SIG-M5 treated with dmso at 0.1 percent for 504 hours (cell line): ENCODE data around the gene TIMP3.
"Not testable (repeated sequence)": the region's sequence is repeated elsewhere in the genome, so short reads cannot be mapped to it uniquely, and the experiment has no call there.

Source experiments
- DNase-seq: peaks from one replicate; lab custom pipeline; 2025; ENCODE audit not compliant: unreplicated experiment; lab: John Stamatoyannopoulos, UW

The TIMP3 gene

DNA sequence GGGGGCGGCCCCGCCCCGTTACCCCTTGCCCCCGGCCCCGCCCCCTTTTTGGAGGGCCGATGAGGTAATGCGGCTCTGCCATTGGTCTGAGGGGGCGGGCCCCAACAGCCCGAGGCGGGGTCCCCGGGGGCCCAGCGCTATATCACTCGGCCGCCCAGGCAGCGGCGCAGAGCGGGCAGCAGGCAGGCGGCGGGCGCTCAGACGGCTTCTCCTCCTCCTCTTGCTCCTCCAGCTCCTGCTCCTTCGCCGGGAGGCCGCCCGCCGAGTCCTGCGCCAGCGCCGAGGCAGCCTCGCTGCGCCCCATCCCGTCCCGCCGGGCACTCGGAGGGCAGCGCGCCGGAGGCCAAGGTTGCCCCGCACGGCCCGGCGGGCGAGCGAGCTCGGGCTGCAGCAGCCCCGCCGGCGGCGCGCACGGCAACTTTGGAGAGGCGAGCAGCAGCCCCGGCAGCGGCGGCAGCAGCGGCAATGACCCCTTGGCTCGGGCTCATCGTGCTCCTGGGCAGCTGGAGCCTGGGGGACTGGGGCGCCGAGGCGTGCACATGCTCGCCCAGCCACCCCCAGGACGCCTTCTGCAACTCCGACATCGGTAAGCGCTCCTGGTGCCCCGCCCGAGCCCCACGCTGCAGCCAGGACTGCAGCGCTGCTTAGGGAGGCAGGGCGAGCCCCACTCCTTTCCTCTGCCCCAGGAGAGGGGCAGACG, at the start of gene TIMP3:
TIMP3 (plus strand) TSS at position 169 of the 700 bp plus-strand sequence; CDS start at position 466, 297 bp downstream.
- no peak for DNase-seq

DNA sequence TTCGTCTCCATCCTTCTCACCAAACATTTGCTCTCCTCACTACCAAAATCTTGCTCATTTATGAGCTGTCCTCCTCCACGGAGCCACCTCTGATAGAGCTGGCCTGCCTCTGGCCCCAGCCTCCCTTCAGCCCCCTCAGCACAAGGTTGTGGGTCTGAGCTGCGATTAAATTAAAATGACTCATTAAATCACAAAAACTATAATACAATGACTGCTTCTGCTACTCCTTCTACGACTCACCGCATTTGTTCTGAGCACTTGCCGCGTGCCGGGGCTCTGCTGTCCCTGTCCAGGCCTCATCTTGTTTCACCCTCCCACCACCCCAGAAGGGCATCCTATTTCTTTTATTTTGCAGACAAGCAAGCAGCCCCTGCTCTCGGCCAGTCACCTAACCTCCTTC, 49.2 kb upstream of the TIMP3 start:
- no peak for DNase-seq

DNA sequence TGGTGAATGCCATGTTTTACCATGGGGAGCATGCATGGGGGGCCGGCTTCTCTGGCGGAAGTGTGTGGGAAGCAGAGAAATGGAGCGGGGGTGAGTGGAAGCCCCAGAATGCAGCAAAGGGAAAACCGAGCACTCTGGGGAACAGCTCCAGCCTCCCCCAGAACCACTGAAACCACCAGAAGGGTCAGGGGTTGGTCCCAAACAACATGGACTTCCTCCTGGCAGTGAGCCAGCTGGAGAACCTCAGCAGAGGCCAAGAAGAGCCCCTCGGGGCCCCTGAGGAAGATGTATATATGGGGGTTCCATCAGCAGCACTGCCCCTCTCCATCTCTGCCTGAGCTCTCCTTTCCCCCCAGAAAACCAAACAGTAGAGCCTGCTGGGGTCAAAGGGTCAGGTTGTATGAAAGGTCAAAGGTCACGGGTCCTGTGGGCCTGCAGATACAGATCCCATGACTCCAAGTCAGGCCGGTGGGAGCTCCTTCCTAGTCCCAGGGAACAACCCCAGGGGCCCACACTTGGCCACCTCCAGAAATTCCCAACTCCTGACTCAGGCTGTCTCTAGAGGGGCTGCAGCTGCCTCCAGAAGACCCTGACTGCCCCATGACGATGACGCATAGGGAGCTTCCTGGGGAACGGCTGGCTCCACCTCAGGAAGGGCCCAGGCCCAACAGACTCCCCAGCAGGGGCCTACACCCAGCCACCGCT, 48.5 kb upstream of the TIMP3 start:
- no peak for DNase-seq

DNA sequence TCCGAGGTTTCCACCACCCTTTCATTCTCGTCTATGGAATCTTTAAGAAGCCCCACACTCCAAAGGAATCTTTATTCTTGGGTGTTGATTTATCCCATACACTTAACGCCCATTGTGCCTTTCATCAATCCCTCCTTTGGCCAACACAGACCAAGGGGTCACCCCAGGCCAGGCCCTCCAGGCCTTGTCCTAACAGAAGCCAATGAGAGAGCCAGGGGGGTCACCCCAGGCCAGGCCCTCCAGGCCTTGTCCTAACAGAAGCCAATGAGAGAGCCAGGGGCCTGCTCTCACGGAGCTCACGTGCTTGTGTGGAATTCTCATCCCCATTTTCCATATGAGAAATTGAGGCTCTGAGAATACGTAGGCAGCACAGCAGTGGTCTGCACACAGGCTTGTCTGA, 47.9 kb upstream of the TIMP3 start:
- DNase-seq = no peak

DNA sequence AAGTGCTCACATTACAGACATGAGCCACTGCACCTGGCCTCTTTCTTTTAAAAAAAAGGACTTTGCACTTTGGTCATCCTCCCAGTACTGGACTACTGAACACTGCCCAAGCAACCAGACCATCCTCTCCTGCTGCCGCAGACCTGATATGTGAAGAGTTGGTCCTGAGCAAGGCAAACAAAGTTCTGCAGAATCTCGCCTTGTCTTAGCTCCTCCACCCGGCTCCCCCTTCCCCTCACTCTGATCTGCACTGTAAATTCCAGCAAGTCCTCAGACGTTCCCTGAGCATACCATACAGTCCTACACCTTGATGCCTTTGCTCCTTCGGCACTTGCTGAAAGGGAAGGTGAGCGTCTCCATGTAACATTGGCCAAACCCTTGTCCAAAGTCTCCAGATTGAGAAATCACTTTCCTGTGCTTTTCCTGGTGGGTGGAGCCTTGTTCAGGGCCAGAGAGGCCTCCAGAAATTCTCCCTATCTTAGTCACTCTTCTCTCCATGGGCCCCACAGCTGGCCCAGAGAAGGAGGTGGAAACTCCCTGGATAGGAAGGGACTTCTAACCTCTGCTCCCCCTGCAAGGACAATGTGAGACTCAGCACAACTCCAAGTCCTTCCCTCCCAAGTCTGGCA, 47.0 kb upstream of the TIMP3 start:
- no peak for DNase-seq

DNA sequence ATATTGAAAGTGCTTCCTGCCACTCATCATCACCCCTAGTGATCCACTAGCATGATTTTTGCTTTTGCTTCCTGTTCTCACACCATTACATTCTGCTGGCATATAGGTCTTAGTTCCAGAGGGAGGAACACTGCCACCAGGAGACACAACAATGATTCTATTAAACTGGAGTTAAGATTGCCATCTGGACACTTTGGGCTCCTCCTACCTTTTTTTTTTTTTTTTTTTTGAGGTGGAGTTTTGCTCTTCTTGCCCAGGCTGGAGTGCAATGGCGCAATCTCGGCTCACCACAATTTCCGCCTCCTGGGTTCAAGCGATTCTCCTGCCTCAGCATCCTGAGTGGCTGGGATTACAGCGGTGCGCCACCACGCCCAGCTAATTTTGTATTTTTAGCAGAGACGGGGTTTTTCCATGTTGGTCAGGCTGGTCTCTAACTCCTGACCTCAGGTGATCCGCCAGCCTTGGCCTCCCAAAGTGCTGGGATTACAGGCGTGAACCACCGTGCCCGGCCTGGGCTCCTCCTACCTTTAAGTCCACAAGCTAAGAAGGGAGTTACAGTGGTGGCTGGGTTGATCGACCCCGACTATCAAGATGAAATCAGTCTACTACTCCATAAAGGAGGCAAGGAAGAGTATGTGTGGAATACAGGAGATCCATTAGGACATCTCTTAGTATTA, 44.3 kb upstream of the TIMP3 start:
- DNase-seq = not testable (repeated sequence)

DNA sequence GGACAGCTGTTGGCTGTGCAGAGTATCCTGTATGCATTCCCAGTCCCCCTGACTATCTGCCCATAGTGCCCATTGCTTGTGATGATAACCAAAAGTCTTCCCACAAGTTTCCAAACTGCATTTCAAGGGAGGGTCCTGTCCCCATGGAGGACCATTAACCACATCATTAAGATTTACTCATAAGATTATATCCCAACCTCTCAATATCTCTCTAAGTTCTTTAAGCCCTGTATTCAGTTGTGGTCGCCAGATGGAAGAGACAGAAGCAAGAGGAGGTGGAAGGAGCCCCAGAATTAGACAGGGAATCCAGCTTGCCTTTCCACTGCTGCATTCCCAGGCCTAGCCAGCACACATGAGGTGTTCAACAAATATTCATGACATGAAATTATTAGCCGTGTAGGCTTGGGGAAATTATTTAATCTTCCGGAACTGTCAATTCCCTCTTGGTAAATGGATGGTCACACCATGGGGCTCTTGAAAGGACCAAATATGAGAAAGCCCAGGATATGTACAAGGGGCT, 42.6 kb upstream of the TIMP3 start:
- DNase-seq = no peak

DNA sequence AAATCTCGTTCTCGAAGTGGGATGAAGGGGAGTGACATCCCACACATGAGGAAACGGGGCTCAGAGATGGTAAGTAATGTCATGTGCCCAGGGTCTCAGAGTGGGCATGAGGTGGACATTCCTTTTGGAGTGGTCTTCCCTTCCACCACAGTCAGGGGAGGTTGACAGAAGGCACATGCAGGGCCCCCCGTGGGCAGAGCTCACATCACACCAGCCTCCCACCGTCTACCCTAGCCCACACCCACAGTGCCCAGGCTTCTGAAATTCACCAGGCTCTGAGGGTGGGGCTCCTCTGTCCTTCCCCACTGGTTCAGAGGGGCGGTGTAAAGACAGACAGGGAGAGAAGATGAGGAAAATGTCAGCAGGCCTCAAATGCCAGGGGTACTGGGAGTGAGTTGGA, 41.1 kb upstream of the TIMP3 start:
- DNase-seq = no peak

DNA sequence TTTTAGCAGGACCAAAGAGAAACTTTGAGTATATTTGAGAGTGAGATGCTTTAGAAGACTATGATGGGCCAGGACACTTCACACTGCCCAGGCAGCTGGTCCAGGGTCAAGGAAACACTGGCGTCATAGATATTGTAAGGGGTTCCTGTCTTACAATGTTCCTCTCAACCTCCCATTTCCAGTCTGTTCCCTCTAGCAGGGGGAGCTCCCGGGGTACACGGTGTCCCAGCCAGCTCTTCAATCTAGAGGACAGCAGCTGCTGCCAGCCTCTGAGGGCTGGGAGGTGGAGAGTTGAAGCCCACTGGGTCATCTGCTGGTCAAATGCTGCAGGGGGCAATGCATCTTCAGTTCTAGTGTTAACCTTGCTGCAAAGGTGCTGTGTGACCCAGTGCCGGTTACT, 40.7 kb upstream of the TIMP3 start:
- no peak for DNase-seq

DNA sequence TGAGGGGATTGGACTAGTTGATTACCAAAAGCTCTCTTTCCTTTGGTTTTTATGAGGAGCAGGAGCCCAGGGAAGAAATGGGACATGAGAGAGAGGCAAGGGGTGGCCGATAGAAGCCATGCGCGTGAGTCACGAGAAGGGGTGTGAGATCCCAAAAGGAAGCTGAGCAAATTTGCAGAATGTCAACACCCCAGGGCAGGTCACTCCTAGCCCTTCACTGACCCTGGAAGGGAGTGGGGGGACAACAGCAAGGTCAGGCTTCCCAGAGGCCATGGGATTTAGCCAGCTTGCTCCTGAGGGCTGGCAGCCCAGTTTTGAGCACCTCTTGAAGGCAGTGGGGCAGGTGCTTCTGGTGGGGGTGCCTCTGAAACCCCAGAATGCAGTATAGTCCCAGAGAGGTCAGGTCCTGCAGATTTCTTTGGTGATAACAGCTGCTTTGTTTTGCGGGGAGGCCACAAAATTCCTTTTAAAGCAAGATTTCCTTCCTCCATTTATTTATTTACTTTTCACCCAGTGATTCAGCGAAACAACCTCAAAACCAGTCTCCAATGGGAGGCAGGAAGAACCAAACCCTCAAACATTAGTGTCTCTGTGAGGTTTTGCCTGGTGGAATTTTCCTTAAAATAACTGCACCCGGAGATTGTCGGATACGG, 40.1 kb upstream of the TIMP3 start:
- no peak for DNase-seq

DNA sequence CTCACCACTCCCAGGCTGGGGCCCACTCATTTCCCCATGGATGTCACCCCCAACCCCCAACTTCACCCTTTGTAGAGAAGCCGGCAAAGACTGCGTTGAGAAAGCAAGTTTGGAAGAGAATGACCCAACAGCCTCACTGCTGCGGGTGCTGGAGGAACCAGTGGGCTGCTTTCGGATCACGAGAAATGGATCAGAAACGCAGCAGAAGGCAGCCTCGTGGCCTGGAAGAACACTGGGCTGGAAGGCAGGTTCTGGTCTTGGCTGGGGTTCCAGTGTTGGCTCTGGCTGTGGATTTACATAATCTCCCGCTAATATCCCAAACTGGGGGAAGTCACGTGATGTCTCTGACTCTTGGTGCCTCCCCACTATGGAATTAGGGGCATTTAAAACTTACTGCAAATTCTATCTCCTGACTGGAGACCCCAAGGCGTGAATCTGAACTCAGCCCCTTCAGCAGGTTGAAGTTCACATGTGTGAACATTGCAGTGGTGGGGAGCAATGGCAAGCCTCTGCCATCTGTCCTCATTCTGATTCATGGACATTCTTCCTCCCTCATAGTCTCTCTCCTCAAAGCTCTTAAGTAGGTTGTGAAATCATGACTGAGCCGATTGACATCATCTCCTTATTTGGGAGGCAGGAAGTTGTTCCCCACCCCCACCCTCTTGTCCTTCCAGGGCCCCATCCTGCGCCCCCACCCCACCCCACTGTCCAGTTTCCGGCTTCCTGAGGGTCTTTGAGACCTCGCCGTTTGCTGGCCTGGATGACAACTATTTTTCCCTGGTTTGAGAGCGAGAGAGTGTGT, 37.0 kb upstream of the TIMP3 start:
- DNase-seq = peak; percentile 32

DNA sequence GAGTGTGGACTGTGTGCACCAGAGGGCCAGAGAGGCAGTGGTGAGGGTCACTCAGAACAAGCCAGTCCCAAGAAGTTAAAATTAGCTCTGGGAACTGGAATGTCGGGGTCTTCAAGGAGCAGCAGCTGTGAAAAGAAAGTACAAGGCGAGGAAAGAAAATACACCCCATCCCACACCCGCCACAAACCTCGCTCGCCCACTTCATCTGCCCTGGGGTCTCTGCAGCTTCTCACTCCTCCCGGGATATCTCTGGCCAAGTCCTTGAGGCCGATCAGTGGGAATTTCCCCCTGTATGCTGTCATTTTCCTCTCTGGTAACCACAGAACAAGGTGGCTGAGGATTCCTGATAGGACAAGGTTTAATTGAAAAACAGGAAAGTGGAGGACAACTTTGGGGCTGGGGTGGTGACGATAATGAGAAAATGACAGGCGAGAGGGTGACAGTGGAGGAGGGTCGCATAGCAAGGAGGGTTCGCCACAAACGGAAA, 36.3 kb upstream of the TIMP3 start:
- no peak for DNase-seq

DNA sequence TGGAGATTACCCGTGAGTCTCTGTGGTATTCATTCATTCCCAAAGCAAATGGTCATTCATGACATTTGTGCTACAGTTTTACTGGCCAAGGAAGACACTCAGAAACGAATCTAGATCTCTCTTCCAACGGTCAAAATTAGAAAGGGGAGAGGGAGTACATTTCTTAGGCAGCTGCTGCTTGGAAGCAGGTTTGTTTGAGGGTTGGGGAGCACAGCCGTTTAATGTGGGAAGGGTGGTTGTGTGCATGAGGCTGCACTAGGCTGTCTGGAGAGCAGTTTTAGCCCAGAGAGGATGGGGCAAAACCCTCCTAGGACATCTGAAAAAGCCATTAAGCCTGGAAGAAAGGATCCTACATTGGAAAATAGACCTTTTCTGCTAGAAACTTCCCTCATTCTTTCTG, 29.7 kb upstream of the TIMP3 start:
- DNase-seq = no peak

DNA sequence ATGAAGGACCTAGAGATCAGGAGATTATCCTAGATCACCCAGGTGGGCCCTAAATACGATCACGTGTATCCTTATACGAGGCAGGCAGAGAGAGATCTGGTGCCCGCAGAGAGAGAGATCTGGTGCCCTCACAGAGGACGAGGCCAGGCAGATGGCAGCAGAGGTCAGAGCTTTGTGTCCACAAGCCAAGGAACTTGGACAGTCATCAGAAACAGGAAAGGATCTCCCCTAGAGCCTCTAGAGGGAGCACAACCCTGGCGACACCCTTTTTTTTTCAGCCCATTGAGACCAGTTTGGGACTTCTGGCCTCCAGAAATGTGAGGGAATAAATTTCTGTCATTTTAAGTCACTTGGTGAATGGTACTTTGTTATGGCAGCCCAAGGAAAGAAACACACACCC, 25.5 kb upstream of the TIMP3 start:
- DNase-seq = no peak

DNA sequence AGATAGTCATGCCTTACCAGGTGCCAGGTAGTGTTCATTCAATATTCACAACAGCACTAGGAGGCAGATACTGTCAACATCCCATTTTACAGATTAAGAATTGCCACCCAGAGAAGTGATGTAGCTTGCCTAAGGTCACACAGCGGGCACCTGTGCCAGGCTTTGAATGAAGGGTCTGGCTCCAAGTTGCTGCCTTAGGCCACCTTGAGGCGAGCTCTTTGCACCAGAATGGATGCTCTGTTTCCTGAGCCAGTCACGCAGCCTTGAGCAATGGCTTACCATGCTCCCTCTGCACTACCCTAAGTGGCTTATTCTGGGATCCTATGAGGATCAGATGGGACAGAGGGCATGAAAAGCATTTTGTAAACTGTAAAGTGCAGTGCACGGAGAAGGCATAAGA, 25.1 kb upstream of the TIMP3 start:
- no peak for DNase-seq

DNA sequence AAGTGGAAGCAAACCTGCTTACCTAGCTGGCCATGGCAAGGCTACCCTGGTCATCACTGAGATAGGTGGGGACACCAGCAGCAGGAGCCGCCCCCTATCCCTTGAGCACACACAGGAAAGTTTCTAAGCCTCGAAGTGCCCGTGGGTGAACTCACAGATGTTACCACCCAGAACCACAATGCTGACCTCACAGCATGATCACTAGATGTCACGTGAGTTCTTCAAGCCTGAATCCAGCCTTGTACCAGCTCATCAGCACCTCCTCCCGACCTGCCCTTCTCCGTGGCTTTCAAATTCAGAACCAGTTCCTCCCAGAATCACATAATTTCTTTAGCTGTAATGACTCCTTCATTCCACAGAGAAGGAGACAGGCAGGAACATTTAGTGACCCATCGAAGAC, 24.7 kb upstream of the TIMP3 start:
- no peak for DNase-seq

DNA sequence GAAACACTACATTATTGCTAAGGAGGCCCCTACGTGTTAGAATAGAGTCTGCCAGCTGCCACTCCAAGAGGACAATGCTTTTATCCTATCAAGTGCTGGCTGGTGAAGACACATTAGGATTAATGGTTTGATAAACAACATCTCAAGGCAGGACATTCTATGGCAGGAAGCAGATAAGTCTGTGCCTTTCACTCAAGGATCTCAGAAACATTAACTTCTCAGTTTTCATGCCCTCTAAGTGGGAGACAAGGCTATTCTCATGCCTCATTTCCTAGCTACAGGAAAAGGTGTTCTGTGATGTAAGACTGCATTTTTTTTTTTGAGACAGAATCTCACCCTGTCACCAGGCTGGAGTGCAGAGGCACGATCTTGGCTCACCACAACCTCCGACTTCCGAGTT, 23.5 kb upstream of the TIMP3 start:
- DNase-seq = no peak

DNA sequence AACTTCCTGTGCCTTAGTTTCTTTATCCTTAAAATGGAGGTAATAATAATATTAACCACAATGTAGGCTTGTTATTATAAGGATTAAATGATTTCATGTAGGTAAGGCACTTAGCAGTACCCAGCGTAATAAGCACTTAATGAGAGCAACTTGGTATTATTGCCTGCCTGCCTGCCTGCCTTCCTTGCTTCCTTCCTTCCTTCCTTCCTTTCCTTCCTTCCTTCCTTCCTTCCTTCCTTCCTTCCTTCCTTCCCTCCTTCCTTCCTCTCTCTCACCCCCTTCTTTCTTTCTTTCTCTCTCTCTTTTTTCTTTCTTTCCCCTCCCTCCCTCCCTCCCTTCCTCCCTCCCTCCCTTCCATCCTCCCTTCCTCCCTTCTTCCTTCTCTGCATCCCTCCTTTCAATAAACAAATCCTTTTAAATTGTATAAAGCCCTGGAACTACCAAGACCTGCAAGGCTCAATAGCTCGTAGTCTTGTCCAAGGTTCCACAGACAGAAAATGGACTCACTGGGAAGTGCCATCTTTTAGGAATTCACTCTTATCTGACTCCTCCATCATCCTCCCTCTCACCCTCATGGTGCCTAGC, 20.7 kb upstream of the TIMP3 start:
- no peak for DNase-seq

DNA sequence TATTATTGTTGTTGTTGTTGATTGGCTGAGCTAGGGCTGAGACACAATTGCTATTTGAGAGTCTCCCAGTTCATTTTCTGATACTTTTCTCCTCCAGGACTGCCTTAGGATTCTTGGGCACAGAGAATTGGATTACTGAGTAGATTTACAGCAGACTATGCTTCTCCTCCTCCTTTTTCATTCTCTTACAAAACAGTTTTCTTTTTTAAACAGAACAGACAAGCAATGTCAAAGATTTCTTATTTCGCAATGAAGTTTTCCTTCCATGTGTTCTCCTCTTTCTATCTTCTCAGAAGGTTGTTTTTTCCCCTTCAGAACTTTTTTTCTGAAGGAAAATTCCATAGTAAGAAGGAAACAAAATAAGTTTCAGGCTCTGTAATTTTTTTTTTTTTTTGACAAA, 19.8 kb upstream of the TIMP3 start:
- no peak for DNase-seq
